GM23338 (cell line): ENCODE results near the gene TMEM179B.

Experiments
- CREB1 ChIP-seq: fragments of 250-450 bp; sonication (Bioruptor Pico); IDR thresholded peaks from 2 replicates; pipeline ENCODE4 v1.5.0; 2020; ENCODE audit warnings: low read depth, mild to moderate bottlenecking, moderate library complexity
- CTCF ChIP-seq, 2 experiments: fragments of 200-600 bp in 1 of 2; sonication (generic) in 1 of 2; conservative IDR thresholded peaks; 2 replicates each; pipeline versions ENCODE4 v1.5.1 to v1.6.1; 2016 to 2017; ENCODE audit warnings: antibody characterized with exemption in 2 of 2, low read depth in 2 of 2, mild to moderate bottlenecking in 2 of 2, moderate library complexity in 1 of 2
- JUNB ChIP-seq: IDR thresholded peaks from one replicate; pipeline ENCODE4 v1.6.1; 2016; ENCODE audit warnings: antibody characterized with exemption; ENCODE audit not compliant: unreplicated experiment
- NANOG ChIP-seq: IDR thresholded peaks from 2 replicates; pipeline ENCODE4 v1.6.1; 2016; ENCODE audit warnings: antibody characterized with exemption, borderline replicate concordance
- POLR2AphosphoS5 ChIP-seq: IDR thresholded peaks from 2 replicates; pipeline ENCODE4 v1.6.1; 2016; ENCODE audit warnings: antibody characterized with exemption, low read depth
- REST ChIP-seq: IDR thresholded peaks from one replicate; pipeline ENCODE4 v1.6.1; 2018; ENCODE audit warnings: antibody characterized with exemption; ENCODE audit not compliant: unreplicated experiment

GRCh38 chr11:62810748-62811147 lies 23.5 kb downstream of the TMEM179B start:
- TF ChIP-seq POLR2AphosphoS5, result no peak
- TF ChIP-seq REST, result no peak
- no peak for TF ChIP-seq JUNB
- no peak for TF ChIP-seq CTCF (conservative IDR thresholded peaks at IDR 0.05; ENCODE audit: low read depth in 2 of 2)
- TF ChIP-seq CREB1, result no peak
- no peak for TF ChIP-seq NANOG
